Measurements from ENCODE around the gene ZNF174.

ZNF174 gene

GRCh38 chr16:3400779-3401688 is at the start of gene ZNF174, which contains the start of gene ZSCAN32:
Gene ZNF174, plus strand, starts transcription at chr16:3401215. Its CDS starts 790 bp downstream, at chr16:3402005.
Gene ZSCAN32, minus strand, starts transcription at chr16:3401004. Its CDS starts 3,447 bp downstream, at chr16:3397557.
- peak; percentile 91 to 98 (median 96) for DNase-seq

DNA sequence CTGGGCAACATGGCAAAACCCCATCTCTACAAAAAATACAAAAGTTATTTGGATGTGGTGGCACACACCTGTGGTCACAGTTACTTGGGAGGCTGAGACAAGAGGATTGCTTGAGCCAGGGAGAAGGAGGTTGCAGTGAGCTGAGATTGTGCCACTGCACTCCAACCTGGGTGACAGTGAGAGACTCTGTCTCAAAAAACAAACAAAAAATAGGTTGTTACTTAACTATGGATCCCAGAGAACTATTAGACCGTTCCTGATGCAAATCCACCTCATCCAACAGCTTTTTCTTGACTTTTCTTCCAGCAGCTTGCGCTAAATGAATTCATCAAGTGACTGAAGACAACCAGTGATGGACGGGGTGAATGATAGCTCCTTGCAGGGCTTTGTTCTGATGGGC is 45.4 kb upstream of the ZNF174 start, which contains the start of gene OR2C1:
TSS of gene OR2C1 (plus strand) at position 301 of the 400 bp plus-strand sequence. CDS start at position 353, 52 bp downstream.
- DNase-seq: no peak

DNA sequence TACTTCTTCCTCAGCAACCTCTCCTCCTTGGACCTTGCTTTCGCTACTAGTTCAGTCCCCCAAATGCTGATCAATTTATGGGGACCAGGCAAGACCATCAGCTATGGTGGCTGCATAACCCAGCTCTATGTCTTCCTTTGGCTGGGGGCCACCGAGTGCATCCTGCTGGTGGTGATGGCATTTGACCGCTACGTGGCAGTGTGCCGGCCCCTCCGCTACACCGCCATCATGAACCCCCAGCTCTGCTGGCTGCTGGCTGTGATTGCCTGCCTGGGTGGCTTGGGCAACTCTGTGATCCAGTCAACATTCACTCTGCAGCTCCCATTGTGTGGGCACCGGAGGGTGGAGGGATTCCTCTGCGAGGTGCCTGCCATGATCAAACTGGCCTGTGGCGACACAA is 44.9 kb upstream of the ZNF174 start:
- no peak for DNase-seq

DNA sequence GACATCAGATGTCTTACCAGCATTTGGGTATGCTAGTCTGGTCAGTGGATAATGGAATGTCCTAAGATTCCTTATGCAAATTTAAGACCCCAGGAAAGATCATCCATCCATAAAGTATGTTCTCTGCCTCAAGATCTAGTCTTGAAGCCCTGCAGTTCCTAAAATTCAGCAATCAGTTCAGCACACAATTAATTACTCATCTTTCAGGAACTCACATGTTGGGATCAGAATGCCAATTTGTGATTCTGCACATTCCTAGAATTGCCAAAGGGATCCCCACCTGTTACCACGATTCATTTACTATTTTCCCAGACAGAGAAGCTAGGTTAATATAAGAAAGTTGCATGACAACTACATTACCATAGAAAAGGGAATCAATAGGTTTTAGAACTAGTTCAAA is 42.1 kb upstream of the ZNF174 start:
- no peak for DNase-seq

DNA sequence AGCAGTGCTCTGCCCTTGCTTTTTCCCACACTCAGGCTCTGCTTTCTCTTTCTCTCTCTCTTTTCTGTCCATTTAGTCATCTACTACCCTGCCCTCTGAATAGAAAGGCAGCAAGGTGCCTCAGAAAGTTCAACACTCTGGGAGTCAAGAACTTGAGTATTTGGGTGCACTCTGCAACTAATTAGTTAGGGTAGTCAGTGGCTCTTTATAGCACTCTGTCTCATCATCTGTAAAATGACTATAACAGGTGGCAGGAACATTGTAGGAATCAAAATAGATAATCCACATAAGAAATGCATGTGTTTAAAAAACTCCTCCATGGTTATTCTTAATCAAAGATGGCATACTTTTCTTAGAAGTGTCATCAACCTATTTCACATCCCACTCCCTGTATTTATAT is 38.1 kb upstream of the ZNF174 start:
- DNase-seq: no peak

- DNase-seq: no peak
These were observed 37.2 kb upstream of the ZNF174 start for GRCh38 chr16:3363793-3364192.

GRCh38 chr16:3364774-3365427 is 36.1 kb upstream of the ZNF174 start:
- DNase-seq: peak; percentile 51 to 67 (median 64)

- DNase-seq: no peak
These were observed 31.9 kb upstream of the ZNF174 start for GRCh38 chr16:3369073-3369472.

GRCh38 chr16:3375680-3376079 is 25.3 kb upstream of the ZNF174 start:
- no peak for DNase-seq

DNA sequence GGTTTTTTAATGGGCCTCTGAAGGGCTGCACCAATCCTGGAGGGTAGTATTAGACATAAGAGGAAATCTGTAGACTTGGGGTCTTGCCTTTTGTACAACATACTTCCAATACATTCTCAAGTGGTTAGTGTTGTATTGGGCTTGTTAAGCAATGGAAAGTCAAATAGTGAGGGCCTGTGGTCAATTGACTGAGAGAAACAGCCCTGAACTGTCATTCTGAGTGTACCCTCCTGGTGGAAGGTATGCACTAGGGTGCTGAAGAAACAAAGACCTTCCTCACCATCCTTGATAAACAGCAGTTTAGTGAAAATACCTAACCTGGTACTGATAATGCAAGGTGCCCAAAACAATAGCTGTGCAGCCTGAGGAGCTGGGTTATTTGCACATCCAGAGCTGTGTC is 23.1 kb upstream of the ZNF174 start:
- DNase-seq: no peak

GRCh38 chr16:3383045-3383448 is 18.0 kb upstream of the ZNF174 start:
- DNase-seq: no peak

GRCh38 chr16:3388325-3388724 is 12.7 kb upstream of the ZNF174 start:
- no peak for DNase-seq

- no peak for DNase-seq
These were observed 11.2 kb upstream of the ZNF174 start for GRCh38 chr16:3389663-3390338.

DNA sequence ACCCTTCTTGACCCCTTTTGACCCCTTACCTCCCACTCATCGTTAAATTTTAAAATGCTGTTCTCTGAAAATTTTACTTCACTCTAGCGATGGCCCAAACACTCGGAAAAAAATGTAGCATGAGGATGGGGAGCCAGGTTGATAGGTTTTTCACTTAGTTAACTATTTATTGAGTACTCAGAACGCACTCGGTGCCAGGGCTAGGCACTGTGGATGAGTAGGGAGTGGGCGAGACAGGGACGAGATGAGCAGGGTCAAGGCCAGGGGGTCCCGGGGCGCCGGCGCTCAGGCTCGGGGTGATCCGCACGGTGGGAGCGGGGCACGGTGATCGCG is 603 bp upstream of the ZNF174 start:
- DNase-seq: no peak

- no peak for DNase-seq
These were observed 843 bp downstream of the ZNF174 start for GRCh38 chr16:3401719-3402397.

DNA sequence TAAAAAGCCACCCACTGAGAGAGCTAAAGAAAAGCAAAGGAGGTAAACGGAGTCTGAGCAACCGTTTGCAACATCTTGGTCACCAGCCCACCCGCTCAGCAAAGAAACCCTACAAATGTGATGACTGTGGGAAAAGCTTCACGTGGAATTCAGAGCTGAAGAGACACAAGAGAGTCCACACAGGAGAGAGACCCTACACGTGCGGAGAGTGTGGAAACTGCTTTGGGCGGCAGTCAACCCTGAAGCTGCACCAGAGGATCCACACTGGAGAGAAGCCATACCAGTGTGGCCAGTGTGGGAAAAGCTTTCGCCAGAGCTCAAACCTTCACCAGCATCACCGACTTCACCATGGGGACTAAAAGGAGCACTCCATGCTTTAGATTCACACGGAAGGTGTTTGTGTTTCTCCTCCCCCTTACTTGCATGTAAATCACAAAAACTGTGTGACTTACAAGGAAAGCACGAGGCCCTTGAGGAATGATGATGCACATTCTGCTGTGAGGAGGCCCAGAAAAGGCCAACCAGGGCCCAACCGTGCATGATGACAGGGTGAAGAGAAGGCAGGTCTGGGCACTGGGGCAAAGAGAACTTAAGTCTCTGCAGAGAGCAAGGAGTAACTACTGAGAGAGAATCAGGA is 7.7 kb downstream of the ZNF174 start:
- no peak for DNase-seq

DNA sequence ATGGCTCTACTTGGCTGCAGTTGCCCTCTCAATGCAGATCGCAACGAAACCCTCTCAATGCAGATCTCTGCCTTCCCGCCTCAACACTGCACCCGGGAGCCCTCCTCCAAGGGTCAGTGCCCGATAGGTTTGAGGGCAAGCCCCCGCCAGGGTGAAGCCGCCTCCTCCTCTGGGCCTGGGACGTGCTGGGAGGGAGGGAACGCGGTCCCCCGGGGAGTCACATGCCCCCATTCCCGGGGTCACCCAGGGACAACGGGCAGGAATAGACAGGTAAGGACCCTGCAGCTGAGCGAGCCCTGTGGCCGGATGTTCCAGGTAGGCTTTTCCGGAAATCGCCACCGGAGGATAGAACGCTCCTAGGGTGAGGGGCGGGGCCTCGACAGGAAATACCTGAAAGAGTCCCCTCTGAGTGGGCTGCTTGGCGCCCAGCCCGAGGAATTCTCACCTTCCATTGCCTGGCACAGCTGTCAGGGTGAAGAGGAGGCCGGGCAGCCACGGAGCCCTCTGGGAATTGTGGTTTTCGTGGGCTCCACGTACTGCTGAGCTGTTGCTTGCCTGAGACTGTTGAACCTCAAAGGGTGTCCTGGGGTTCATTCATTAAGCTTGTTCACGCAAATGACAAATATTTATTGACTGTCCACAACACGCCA is 12.8 kb downstream of the ZNF174 start:
- no peak for DNase-seq

DNA sequence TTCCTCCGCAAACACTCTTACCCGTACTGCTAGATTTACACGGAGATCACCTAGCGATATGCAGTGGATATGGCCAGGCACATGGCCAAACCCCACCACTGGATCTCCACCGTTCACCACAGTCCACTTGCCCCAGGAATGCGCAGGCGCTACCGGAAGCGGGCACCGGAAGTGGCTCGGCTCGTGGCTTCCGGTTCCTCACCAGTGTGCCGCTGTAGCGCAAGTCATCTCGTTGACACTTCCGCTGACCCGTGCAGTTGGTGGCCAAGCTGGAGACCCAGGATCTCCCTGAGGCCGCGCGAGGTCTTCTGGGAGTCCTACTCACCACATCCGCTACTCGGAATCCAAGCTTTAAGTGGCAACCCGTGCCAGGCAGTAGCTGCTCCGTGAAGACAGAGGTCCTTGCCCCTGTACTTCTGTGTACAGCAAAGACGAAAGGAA is 30.8 kb downstream of the ZNF174 start:
- DNase-seq: peak; percentile 12 to 37 (median 22)

- DNase-seq: no peak
These were observed 33.4 kb downstream of the ZNF174 start for GRCh38 chr16:3434373-3434772.

DNA sequence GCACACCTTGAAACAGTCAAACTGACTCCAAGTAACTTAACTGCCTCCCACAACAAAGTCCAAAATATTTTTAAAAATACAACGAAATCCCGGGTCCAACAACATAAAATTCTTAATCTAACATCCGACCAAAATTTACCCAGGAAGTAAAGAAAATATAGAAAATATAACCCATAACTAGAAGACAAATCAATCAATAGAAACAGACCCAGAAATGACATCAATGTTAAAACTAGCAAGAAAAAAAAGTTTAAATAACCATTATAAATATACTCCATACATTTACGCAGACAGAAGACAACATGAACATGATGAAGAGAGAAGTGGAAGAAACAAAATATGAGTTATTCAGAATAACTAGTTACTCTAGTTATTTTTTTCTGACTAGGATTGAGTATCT is 38.6 kb downstream of the ZNF174 start:
- DNase-seq: no peak

GRCh38 chr16:3443108-3444031 is 42.4 kb downstream of the ZNF174 start, which contains the start of the genes NAA60 and ZNF597:
Gene NAA60, plus strand, starts transcription at chr16:3443680. Its CDS starts 32,548 bp downstream, at chr16:3476228.
Gene ZNF597, minus strand, starts transcription at chr16:3443504. Its CDS starts 351 bp downstream, at chr16:3443153.
- DNase-seq: peak; percentile 31 to 61 (median 46)

Measured in activated CD4-positive, CD25-positive, alpha-beta regulatory T cell (primary cell).